HG02610 (cell line): ENCODE data around the gene UNC5B.

Experiments
- ATAC-seq: cut with Tn5 transposase; IDR thresholded peaks from one replicate; pipeline ENCODE4 v1.9.1; 2021; ENCODE audit warnings: mild to moderate bottlenecking, moderate library complexity; ENCODE audit not compliant: unreplicated experiment

The UNC5B gene

DNA sequence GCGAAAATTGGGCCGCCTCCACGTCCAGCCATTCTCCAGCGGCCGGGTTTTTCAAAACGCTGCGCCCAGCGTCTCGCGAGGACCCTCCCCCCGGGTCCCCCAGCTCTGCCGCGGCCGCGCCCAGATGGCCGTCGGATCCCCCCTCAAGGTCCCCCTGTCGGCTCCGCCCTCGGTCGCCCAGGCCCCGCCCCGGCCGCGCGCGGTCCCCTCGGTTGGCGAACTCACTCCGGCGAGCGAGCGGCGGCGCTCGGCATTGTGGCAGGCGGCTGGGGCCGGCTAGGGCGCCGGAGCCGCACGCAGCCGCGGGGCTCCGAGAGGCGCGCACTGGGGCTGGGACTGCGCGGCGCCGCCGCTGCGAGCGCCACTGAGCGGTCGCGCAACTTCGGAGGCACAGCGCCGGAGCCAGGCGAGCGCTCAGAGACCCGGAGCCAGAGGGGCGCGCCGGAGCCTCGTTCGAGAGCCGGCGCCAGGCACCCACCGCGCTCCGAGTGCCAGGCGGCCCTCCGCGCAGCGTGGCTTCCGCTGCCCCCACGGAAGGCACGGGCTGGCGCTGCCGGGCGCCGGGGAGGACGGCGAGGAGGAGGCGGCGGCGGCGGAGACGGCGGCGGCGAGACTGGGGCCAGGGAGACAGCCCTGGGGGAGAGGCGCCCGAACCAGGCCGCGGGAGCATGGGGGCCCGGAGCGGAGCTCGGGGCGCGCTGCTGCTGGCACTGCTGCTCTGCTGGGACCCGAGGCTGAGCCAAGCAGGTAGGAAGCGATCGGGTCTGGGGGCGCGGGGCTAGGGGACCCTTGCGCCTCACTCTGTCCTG is at the start of gene UNC5B:
UNC5B (plus strand) TSS at position 253 of the 809 bp plus-strand sequence; CDS start at position 669, 416 bp downstream.
- ATAC-seq = no peak

DNA sequence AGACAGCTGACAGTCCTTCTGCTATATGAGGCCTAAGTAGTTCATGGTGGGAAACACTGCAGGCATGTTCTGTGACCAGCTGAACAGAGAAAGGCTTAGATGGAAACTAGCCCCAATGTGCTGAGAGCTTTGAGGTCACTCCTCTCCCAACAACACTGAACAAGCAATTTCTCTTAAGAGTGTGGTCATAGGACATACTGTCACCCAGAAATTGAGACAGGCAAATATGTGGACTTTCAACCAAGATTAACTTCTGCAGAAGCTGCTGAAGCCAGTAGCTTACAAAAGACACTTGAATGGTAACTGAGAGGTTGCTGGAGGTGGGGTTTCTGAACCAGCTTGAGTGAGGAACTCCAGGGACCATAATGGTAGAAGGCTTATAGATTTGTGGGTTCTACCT is 38.9 kb upstream of the UNC5B start:
- ATAC-seq = no peak

DNA sequence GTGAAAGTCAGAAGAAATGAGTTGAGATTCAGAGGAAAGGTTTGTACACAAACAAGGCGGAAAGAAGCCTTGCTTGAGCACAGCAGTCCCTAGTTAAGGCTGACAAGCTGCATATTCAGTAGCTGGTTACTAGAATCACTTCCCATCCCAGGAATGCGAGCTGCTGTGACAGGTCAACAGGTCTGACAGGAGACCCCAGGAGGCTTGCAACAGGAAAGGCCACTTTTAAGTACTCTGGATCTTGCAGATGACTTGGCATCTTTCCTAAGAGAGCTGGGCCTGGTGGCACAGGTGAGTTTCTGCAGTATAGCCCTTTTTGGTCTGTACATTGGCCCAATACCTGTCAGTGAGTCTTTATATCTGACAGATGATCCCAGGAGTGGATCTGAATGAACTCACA is 35.7 kb upstream of the UNC5B start:
- no peak for ATAC-seq

DNA sequence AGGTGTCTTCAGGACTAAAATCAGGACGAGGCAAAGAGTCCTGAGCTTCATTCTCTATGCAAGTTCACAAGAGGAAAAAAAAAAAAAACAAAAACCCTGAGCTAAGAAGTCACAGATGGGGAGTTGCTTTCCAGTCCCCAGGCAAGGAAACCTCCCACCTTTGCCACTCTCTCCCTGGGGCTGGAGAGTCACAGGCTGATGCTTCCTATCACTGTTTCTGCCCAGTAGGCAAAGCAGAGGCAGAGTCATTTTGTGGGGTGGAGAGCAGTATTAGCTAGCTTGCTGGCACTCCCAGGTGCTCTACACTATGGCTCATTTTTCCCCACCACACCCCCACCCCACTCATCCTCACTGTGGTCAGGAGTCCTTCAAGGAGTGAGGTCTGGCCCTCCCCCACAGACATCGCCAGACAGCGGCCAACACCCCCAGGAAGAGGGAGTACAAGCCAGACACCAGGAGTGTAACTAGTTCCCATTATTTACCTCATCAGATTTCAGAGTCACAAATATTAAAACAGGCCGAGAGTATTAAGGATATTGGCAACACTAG is 34.6 kb upstream of the UNC5B start:
- ATAC-seq = no peak

DNA sequence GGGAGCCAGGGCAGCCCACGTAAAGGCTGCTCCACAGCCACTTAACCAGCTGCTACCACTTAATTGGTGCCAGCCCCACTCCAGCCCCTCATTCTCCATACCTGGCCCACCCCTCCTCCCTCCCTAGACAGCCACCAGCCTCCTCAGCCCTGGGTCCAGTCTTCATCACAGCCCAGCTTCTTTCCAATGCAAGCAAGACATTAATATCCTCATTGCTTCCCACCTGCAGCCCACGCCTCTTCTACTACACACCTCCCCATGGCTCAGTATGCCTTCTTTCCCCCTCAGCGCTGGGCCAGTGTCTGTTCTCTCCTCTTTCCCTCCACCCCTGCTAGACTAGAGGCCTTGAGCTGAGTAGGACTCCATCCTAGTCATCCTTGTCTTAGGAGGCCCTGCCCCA is 33.5 kb upstream of the UNC5B start:
- no peak for ATAC-seq

DNA sequence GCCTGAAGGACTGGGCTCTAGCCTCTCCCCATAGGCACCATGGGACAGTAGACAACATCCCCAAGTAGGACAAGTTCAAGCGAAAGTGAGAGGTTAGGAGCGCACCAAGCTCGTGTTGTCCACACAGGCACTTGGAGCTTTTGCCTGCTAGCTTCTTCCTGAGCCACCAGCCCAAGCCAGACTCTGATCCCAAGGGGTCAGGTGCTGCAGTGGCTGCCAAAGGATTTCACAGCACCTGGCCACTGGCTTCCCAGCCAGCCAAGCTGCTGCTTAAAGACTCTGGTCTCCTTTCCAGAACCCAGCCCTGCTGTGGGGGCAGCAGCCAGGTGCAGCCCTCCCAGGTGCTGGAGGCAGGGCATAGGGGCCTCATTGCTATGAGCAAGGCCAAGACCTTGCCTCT is 33.0 kb upstream of the UNC5B start:
- no peak for ATAC-seq

DNA sequence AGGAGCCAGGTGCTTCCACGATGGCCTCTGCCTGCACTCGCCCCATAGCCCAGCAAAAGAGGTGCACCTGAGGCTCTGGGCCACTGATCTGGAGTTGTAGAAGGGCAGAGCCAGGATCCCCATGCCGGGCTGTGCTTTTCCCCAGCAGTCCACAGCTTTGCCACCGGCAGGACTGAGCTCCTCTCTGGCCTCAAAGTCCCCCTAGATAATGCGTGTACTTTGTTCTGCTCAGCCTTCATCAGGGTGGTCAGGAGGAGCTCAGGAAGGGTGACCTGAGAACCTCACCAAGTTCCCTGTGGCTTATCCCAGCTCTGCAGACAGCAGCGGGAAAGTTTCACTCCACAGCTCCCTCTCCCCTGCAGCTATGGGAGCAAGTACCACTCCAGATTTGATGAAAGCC is 27.9 kb upstream of the UNC5B start:
- no peak for ATAC-seq

DNA sequence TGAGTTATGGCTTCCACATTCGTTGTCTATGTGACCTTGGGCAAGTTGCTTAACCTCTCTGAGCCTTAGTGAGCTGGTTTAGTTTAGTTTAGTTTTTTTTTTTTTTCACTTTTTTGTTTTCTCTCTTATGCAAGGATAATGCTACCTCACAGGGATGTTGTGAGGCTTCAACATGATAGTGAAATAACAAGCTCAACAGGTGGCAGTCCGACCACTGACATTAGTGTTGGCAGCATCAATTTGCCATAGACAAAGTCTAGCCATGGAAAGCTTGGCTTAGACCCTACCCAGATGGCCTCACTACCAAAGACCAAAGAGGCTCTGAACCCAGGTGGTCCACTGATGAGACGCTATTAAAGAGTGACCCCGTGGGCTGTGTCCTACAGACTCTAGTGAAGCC is 27.2 kb upstream of the UNC5B start:
- no peak for ATAC-seq

DNA sequence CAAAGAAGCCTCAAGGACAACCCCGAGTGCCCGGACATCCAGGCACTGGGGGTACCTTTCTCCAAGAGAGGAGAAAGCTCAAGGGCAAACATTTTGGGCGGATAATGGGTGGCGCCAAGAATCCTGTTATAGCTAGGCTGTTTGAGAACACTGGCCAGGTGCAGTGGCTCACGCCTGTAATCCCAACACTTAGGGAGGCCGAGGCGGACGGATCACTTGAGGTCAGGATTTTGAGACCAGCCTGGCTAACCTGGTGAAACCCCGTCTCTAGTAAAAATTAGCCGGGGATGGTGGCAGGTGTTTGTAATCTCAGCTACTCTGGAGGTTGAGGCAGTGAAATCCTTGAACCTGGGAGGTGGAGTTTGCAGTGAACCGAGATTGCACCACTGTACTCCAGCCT is 25.2 kb upstream of the UNC5B start:
- no peak for ATAC-seq

DNA sequence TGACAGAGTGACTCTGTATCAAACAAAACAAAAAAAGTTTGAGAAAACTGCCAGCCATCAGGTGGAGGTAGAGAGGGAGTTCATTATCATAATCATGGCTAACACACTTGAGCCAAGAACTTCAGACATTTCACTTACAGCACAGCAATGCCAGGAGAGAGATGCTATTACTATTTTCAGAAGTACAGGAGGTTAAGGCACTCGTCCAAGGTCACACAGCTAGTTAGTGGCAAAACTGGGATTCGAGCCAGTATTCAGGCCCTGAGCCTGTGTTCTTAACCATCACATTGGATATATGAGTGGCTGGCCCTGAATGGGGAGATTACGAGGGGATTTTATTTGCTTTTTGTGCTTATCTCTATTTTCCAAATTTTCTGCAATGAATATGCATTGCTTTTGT is 24.8 kb upstream of the UNC5B start:
- ATAC-seq = no peak

DNA sequence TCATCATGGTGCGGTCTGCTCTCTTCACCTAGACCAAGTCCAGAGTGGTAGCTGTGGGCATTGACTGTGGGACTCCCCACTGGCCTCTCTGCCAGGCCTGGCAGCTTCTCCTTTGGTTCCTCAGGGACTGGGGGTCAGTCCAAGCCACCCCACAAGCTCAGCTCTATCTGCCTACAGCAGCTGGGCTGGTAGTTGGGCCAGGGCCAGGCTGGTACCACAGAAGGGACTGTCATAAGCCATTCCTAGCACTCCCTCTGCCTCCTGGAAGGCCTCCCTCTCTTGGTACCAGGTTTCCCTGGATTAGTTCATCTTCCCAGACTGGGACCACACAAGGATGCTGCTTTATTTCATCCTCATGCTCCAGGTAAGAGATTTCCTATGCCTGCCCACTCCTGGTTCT is 24.2 kb upstream of the UNC5B start:
- ATAC-seq = no peak

DNA sequence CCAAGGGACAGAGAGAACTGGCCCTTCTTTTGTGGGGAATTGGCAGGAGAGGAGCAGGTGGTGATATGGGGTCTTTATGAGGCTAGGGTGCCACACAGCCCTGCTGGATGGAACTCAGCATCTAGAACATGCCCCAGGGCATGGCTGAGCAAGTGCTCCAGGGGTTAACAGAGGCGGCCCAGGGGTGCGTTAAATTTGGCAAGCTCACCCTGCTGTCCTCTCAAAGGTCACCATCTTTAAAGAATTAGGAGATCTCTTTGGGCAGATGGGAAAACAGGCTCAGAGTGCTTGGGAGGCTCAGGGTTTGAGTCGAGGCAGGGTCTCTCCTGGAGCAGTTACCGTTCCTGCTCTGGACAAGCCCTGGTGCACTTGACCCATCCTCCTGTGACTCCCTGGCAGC is 21.4 kb upstream of the UNC5B start:
- ATAC-seq = no peak

DNA sequence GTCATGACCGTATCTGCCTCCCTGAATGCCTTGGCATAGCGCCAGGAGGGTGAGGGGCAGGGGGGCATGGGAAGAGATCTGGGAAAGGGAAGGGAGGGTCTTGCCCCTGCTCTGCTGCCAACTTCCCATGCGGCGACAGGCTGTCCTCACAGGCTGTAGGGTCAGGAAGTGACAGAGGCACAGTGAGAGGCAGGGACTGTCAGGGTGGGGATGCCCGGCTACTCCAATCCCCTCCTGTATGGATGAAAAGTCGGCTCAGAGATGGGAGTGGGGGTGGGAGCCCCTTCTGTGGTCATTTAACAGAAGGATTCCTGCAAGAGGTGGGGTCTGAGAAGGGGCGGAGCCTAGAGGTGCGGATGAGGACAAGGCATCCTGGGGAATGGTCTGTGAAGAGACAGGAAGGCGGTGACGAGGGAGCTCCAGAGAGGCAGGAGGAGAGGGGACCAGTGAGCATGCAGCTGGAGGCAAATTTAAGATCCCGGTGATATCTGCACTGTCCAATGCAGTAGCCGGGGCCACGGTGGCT is 20.8 kb upstream of the UNC5B start:
- ATAC-seq = no peak

DNA sequence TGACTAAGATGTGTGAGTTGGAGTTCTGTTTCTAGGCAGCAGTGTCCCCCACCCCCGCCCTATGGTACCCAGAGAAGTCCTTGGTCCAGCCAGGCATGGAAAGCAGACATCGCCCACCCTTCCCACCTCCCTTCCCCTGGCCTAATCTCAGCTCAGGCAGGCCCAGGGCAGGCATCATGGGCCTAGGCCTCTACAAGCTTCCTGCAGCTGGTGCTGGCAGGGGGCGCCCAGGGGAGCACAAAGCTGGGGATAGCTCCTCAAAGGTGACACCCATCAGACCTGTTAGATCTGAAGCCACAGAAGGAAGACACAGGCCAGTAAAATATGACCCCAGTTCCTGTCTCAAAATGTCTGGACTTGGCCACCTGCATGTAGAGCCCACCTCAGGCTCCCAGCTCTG is 18.9 kb upstream of the UNC5B start:
- no peak for ATAC-seq

DNA sequence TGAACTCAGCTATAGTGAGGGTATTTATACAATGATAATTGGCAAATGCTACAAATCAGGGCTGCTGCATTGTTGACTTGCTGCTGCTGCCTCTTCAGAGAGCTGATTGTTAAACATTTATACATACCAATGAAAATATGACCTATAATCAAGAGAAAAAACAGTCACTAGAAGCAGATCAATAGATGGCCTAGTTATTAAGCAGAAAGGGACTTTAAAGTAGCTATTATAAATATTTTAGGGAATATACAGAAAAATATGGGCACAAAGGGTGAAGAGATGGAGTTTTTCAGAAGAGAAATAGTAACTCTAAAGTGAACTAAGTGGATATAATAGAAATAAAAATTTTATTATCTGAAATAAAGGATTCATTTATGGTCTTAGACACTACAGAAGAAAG is 14.4 kb upstream of the UNC5B start:
- ATAC-seq = no peak

DNA sequence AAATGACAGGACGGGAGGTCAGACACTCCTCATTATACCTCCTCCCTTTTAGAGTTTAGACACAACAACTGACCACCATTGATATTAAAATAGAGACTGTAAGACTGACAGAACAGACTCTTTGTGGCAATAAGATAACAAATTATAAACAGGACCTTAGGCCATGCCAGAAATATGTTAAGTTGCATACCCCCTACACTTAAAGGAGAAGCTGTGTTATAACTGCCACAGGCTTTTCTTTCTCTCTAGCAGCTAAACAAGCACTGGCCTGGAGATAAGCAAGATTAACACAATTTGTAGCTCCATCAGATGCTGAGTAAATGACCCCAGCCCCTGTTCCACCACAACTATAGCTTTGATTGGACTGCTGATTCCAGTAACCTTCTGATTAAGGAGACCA is 10.5 kb upstream of the UNC5B start:
- ATAC-seq = no peak

DNA sequence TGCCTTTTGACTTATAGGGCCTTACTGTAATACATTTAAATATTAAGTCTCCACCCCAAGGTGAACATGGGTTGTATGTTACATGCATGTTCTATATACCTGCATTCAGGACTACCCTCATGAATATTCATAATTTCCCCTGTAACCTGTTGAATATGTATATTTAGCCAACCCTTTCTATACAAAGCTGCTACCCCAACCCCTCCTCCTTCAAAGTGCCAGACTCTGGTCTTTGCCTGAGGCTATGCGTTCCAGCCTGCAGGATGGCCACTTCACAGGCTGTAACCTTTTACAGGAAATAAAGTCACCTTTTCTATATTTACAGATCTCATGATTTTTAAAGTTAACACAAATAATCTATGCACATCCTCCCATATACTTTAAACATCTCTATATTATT is 10.1 kb upstream of the UNC5B start:
- ATAC-seq = no peak

DNA sequence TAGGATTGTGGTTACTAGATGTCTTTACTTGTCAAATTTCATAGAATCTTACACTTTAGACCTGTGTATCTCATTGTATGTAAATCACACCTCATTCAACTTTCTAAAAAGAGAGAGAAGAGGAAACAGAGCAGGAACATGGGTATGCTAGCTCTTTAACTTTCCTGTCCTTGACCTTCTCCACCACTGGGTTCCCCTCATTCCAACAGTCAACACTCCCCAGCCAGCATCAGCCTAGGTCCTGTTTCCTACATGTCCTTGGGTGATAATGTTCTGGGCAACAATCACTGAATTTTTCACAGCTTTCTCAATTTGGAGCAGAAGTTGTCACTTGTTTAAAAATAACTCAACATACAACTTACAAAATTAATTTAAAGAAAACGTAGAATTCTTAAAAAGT is 9.2 kb upstream of the UNC5B start:
- no peak for ATAC-seq

DNA sequence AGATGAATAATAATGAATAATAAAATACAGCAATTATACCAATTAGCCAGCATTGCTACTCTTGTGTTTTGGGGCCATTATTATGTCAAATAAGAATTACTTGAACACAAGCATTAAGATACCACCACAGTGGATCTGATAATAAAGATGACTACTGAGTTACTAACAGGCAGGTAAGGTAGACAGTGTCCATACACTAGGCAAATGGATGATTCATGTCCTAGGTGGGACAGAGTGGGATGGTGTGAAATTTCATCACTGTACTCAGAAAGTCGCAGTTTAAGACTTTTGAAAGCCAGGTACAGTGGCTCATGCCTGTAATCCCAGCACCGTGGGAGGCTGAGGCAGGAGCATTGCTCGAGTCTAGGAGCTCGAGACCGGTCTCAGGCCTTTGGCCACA is 8.7 kb upstream of the UNC5B start:
- ATAC-seq = no peak

DNA sequence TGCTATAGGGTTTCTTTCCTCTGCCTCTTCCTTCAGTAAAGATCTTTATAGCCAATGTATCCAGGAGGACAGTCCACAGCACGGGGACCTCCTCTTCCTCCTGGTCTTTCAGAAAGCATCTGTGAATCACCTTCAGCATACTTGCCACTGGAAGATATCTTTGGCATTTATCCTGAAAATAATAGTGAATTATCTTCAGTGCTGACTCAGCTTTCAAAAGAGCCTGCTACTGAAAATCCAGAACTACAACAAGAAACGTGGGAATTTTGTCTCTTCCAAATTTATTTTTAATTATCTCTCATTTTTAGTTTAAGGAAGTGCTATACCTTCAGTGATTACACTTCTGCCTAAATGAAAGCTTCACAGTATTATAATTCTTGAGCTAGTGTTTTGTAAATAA is 7.6 kb upstream of the UNC5B start:
- no peak for ATAC-seq

DNA sequence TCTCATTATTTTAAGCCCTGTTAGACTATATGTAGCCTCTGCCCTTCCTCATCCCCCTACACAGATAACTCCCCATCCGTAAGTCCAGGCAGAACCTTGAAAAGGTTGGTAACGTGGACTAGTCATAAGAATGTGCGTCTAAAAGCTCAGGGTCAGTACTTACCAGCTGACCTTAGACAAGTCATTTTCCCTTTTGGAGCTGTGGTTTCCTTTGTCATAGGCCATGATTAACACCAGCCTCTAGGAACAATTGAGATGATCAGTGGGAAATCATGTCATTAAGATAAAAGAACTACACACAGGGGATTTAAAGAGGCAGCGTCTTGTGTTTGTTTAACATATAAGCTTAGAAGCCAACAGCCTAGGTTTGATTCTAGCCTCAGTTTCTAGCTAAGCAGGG is 6.9 kb upstream of the UNC5B start:
- no peak for ATAC-seq

DNA sequence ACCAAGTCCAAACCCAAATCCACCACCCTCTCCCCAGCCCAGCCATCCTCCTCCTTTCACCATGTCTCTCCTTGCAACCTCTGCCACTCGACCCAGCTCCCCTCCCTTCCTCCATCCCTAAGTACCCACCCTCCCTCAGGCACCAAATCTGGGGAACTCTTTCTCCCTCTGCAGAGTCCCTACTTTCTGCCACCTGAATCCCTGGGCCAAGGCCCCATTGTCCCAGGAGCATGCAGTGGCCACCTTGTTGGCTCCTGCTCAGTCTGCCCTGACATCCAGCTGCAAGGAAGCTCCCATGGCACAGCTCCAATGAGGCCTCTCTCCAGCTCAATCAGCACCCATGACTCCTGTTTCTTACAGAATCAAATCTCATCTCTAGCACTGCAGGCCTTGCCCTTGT is 5.5 kb upstream of the UNC5B start:
- ATAC-seq = no peak

DNA sequence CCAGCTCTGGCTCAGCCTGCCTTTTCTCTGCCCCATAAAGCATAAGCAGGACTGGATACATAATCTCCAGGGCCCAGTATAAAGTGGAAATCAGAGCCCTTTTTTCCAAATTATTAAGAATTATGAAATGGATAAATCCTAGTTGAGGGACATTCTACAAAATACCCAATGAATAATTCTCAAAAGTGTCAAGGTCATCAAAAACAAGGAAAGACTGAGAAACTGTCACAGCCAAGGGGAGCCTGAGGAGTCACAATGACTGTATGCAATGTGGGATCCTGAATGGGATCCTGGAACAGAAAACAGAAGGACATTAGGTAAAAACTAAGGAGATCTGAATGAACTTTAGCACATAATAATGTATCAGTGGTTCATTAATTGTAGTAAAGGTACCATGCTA is 4.8 kb upstream of the UNC5B start:
- no peak for ATAC-seq
